ENCODE data around the gene SAT1.

The SAT1 gene

DNA sequence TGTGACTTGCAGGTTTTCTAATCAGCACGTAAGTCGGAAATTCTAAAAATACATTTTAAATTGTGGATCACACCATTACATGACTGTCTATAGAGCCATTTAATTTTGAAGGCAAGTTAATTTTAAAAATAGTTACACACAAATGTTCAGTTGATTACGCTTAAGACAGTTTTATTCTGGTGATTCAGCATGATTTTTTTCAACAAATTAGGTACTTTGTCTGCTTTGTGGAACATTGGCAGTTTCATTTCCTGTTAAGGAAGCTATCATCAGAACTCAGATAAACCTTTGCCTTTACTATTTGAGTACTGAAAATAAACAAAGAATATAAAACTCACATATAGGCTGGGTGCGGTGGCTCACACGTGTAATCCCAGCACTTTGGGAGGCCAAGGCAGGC lies 19.5 kb downstream of the SAT1 start:
- no peak overlapping the region for H3K4me3 Mint-ChIP-seq
- DNase-seq (ENCODE audit: low spot score in 2 of 2): no peak
- H3K27me3 Mint-ChIP-seq: no peaks in the 10 kb centered on the region
- H3K27ac Mint-ChIP-seq (ENCODE audit: low read depth): no peak overlapping the region
- no peaks in the 10 kb centered on the region for H3K9me3 Mint-ChIP-seq
- no peak for ATAC-seq (replicated peaks; ENCODE audit: extremely low read depth, poor library complexity, severe bottlenecking)
- H3K36me3 Mint-ChIP-seq (ENCODE audit: insufficient read depth): peaks cover 1% of the 10 kb centered on the region
- no peaks in the 10 kb centered on the region for H3K4me1 Mint-ChIP-seq

DNA sequence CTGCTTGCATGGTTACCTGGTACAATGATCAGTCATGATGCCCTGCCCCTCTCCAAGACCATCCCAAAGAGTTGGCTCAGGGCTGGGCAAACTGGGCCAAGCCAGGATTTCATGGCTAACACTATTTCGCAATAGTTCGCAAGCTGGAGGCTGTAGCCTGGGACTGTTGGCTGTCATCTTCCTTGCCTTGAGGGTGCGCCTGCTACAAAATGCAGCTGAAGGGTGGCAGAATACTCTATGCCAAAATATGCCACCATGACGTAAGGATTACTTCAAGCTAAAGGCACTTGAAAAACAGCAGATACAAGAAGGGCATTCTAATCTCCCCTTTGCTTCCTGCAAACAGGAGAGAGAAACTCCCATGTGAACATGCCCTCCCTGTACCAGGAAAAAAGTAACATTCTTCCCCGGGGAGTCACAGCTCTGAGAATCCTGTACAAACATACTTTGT lies 21.0 kb downstream of the SAT1 start:
- H3K4me3 Mint-ChIP-seq: no peak overlapping the region
- peaks cover 1% of the 10 kb centered on the region for H3K36me3 Mint-ChIP-seq (ENCODE audit: insufficient read depth)
- ATAC-seq (replicated peaks; ENCODE audit: extremely low read depth, poor library complexity, severe bottlenecking): no peak
- no peak for DNase-seq (ENCODE audit: low spot score in 2 of 2)
- no peaks in the 10 kb centered on the region for H3K9me3 Mint-ChIP-seq
- no peaks in the 10 kb centered on the region for H3K4me1 Mint-ChIP-seq
- H3K27me3 Mint-ChIP-seq: no peaks in the 10 kb centered on the region
- no peak overlapping the region for H3K27ac Mint-ChIP-seq (ENCODE audit: low read depth)

DNA sequence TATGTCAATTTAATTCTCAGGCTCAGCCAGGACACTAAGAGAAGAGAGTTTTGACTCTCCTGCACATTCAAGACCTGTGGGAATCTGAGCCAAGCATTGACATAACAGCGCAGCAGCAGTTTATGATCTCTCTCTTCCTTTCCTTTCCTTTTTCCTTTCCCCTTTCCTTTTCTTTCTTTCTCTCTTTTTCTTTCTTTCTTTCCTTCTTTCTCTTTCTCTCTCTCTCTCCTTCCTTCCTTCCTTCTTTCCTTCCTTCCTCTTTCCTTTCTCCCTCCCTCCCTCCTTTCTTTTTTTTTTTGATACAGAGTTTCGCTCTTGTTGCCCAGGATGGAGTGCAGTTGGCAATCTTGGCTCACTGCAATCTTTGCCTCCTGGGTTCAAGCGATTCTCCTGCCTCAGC lies 21.6 kb downstream of the SAT1 start:
- DNase-seq (ENCODE audit: low spot score in 2 of 2) (no peak), ATAC-seq (replicated peaks; ENCODE audit: extremely low read depth, poor library complexity, severe bottlenecking) (no peak)
- Mint-ChIP-seq H3K27me3 (no peaks in the 10 kb centered on the region), H3K9me3 (no peaks in the 10 kb centered on the region), H3K4me3 (no peak overlapping the region), H3K36me3 (ENCODE audit: insufficient read depth) (peaks cover 1% of the 10 kb centered on the region), H3K4me1 (no peaks in the 10 kb centered on the region), H3K27ac (ENCODE audit: low read depth) (no peak overlapping the region)

DNA sequence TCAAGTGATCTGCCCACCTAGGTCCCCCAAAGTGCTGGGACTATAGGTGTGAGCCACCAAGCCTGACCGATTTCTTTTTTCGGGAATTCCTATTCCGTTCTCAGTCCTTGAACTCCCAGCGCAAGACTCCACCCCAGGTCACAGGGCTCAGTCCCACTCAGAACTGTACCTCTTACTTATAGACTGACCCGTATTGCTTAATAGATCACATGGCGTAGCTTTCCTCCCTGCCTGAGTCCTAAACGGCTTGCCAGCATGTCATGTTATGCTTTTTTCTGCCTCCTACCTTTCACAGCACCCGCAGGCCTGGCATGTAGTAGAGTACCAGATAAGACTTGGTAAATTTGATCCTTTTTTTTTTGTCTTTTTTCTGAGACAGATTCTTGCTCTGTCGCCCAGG lies 22.4 kb downstream of the SAT1 start:
- Mint-ChIP-seq H3K36me3 (ENCODE audit: insufficient read depth) (peaks cover 1% of the 10 kb centered on the region), H3K27me3 (no peaks in the 10 kb centered on the region), H3K4me1 (no peaks in the 10 kb centered on the region), H3K27ac (ENCODE audit: low read depth) (no peak overlapping the region), H3K9me3 (no peaks in the 10 kb centered on the region), H3K4me3 (no peak overlapping the region)
- DNase-seq (ENCODE audit: low spot score in 2 of 2) (no peak), ATAC-seq (replicated peaks; ENCODE audit: extremely low read depth, poor library complexity, severe bottlenecking) (no peak)

DNA sequence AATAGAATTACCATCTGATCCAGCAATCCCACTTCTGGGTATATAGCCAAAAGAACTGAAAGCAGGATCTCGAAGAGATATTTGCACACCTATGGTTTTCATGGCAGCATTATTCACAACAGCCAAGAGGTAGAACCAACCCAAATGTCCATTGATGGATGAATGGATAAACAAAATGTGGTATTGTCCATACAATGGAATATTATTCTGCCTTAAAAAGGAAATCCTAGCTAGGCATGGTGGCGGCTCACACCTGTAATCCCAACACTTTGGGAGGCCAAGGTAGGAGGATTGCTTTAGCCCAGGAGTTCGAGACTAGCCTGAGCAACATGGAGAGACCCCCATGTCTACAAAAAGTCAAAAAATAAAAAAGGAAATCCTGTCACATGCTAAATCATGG lies 27.3 kb downstream of the SAT1 start:
- Mint-ChIP-seq H3K4me3 (no peak overlapping the region), H3K4me1 (no peaks in the 10 kb centered on the region), H3K27ac (ENCODE audit: low read depth) (no peak overlapping the region), H3K36me3 (ENCODE audit: insufficient read depth) (peaks cover 1% of the 10 kb centered on the region), H3K27me3 (no peaks in the 10 kb centered on the region), H3K9me3 (no peaks in the 10 kb centered on the region)
- ATAC-seq (replicated peaks; ENCODE audit: extremely low read depth, poor library complexity, severe bottlenecking) (no peak), DNase-seq (ENCODE audit: low spot score in 2 of 2) (no peak)

DNA sequence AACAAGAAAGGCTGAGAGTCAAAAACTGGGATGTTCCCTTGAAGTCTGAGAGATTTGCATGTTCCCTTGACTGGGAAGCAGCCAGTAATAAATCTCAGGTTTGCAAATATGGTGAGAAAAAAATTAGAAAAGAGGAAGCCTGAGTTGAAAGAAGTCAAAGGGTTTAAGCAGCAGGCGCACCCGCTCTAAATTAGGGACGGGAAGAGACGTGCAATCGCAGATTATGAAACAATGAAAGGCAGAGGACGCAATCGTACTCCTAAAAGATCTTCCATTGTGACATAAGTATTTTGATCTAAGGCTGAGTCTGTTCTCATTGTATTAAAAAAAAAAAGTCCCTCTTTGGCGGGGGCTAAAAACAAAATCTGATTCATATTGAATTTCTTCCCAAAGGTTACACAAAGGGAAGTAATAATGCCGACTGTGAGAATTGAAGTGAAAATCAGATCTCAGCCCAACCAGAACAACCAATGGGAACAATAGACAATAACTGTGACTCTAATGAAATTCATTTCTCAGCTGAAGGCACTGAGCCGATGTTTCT lies 28.2 kb downstream of the SAT1 start:
- Mint-ChIP-seq H3K4me3 (no peak overlapping the region), H3K27me3 (no peaks in the 10 kb centered on the region), H3K9me3 (no peaks in the 10 kb centered on the region), H3K36me3 (ENCODE audit: insufficient read depth) (no peaks in the 10 kb centered on the region), H3K27ac (ENCODE audit: low read depth) (no peak overlapping the region), H3K4me1 (no peaks in the 10 kb centered on the region)
- no peak for DNase-seq (ENCODE audit: low spot score in 2 of 2)
- ATAC-seq (replicated peaks; ENCODE audit: extremely low read depth, poor library complexity, severe bottlenecking): no peak

DNA sequence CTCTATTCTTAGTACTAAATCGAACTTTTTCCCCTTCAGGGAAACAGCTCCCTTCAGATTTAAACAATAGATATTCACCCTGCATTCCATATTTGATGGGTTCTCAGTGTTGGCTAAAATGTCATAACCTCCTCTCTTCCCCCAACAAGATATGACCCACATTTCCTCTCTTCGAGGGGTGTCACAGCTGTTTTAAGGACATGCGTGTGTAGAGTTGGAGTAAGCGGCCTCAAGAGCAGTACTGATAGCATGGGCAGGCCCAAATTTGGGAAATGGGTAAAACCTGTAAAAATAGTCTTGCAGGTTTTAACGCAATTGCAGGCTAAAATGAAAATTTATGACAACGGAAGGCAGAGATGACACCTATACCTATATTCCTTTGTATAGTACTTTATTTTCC lies 28.7 kb downstream of the SAT1 start:
- Mint-ChIP-seq H3K27ac (ENCODE audit: low read depth) (no peak overlapping the region), H3K36me3 (ENCODE audit: insufficient read depth) (no peaks in the 10 kb centered on the region), H3K9me3 (no peaks in the 10 kb centered on the region), H3K4me3 (no peak overlapping the region), H3K4me1 (no peaks in the 10 kb centered on the region), H3K27me3 (no peaks in the 10 kb centered on the region)
- no peak for DNase-seq (ENCODE audit: low spot score in 2 of 2)
- no peak for ATAC-seq (replicated peaks; ENCODE audit: extremely low read depth, poor library complexity, severe bottlenecking)

DNA sequence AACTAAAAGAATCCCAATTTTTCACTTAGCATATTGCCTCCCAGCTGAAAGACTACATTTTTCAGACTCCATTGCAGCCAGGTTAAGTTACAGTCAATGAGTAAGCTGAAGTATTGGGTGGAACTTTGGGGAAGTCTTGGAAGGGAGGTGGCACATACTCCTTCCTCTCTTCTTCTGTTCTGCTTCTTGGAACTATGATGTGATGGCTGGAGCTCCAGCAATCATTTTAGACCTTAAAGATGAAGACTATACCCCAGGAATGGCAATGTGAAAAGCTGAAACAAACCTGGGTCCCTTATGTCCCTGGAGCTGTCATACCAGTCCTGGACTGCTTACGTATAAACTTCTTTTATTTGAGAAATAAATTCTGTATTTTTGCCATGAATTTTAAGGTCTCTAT lies 30.8 kb downstream of the SAT1 start:
- no peaks in the 10 kb centered on the region for H3K36me3 Mint-ChIP-seq (ENCODE audit: insufficient read depth)
- no peaks in the 10 kb centered on the region for H3K4me1 Mint-ChIP-seq
- no peaks in the 10 kb centered on the region for H3K27me3 Mint-ChIP-seq
- ATAC-seq (replicated peaks; ENCODE audit: extremely low read depth, poor library complexity, severe bottlenecking): no peak
- H3K9me3 Mint-ChIP-seq: no peaks in the 10 kb centered on the region
- no peak overlapping the region for H3K4me3 Mint-ChIP-seq
- no peak overlapping the region for H3K27ac Mint-ChIP-seq (ENCODE audit: low read depth)
- no peak for DNase-seq (ENCODE audit: low spot score in 2 of 2)

DNA sequence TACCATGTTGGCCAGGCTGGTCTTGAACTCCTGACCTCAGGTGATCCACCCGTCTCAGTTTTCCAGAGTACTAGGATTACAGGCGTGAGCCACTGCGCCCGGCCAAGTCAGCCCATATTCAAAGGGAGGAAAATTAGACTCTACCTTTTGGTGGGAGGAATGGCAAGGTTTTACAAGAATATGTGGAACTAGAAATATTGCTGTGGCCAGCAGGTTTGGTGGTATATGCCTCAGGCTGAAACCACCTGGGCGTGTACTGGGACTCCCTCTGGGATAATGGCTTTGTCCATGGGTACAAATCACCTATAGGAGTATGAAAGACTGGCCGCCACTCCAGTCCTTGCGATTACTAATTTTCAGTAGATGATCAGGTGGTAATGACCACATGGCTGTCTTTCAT lies 32.4 kb downstream of the SAT1 start:
- Mint-ChIP-seq H3K36me3 (ENCODE audit: insufficient read depth) (no peaks in the 10 kb centered on the region), H3K27ac (ENCODE audit: low read depth) (no peak overlapping the region), H3K4me1 (no peaks in the 10 kb centered on the region), H3K27me3 (no peaks in the 10 kb centered on the region), H3K4me3 (no peak overlapping the region), H3K9me3 (no peaks in the 10 kb centered on the region)
- ATAC-seq (replicated peaks; ENCODE audit: extremely low read depth, poor library complexity, severe bottlenecking): no peak
- DNase-seq (ENCODE audit: low spot score in 2 of 2): no peak

DNA sequence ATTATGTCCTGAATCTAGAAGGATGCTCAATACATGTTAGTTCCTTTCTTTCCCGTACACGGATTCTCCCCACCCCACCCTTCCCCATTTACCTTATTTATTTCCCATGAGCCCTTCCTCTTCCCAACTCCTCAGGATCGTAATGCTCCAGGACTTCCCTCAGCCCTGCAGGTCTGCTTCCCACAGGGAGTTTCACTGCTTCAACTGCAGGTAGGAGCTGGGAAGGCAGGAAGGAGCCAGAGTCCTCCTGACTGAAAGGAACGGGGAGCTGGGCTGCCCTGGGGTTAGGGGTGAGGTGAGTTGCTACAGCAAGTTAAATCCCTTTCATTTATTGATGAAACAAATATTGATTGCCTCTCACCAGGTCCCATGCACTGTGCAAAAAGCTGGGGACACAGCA lies 33.2 kb downstream of the SAT1 start:
- no peaks in the 10 kb centered on the region for H3K27me3 Mint-ChIP-seq
- H3K4me3 Mint-ChIP-seq: no peak overlapping the region
- no peaks in the 10 kb centered on the region for H3K4me1 Mint-ChIP-seq
- ATAC-seq (replicated peaks; ENCODE audit: extremely low read depth, poor library complexity, severe bottlenecking): no peak
- H3K36me3 Mint-ChIP-seq (ENCODE audit: insufficient read depth): no peaks in the 10 kb centered on the region
- no peak overlapping the region for H3K27ac Mint-ChIP-seq (ENCODE audit: low read depth)
- DNase-seq (ENCODE audit: low spot score in 2 of 2): no peak
- no peaks in the 10 kb centered on the region for H3K9me3 Mint-ChIP-seq

DNA sequence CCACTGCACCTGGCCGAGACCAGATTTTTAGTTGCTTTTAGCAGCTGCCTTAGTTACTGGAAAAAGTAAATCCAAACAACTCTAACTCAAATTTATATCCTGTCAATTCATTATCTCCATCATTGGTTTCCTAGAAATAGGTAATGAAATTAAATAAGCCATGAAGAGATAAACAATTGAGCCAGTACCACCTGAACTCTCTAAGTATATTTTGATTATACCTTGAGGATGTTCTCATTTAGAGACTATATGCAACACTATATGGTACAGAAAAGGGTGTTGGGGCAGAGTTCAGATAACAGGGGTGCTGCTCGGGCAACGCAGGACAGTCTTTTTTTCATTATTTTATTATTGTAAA lies 35.0 kb downstream of the SAT1 start:
- Mint-ChIP-seq H3K4me3 (no peak overlapping the region), H3K9me3 (no peaks in the 10 kb centered on the region), H3K27me3 (no peaks in the 10 kb centered on the region), H3K36me3 (ENCODE audit: insufficient read depth) (no peaks in the 10 kb centered on the region), H3K4me1 (no peaks in the 10 kb centered on the region), H3K27ac (ENCODE audit: low read depth) (no peak overlapping the region)
- ATAC-seq (replicated peaks; ENCODE audit: extremely low read depth, poor library complexity, severe bottlenecking) (no peak), DNase-seq (ENCODE audit: low spot score in 2 of 2) (no peak)

DNA sequence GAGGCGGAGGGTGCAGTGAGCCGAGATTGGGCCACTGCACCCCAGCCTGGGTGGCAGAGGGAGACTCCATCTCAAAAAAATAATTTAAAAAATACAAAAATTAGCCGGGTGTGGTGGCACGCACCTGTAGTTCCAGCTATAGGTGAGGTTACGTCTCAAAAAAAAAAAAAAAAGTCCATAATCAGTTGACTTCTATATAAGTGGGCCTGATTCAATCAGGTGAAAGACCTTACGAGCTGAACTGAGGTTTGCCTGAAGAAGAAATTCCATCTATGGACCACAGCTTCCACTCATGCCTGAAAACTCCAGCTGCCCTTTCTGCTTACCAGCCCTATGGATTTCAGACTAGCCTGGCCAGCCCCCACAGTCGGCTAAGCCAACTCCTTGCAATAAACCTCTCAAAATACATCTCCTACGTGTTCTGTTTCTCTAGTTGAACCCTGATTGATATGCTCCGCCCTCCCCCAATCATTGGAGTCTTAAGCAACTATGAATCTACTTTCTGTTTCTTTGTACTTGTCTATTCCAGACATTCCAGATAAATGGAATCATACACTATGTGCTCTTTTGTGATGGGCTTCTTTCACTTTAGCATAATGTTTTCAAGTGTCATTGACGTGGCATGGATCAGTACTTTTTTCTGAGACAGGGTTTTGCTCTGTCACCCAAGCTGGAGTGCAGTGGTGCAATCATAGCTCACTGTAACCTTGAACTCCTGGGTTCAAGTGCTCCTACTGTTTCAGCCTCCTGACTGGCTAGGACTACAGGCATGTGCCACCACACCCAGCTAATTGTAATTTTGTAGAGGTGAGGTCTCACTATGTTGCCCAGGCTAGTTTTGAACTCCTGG lies 36.6 kb downstream of the SAT1 start:
- Mint-ChIP-seq H3K27ac (ENCODE audit: low read depth) (no peak overlapping the region), H3K36me3 (ENCODE audit: insufficient read depth) (no peaks in the 10 kb centered on the region), H3K4me3 (no peak overlapping the region), H3K4me1 (no peaks in the 10 kb centered on the region), H3K9me3 (no peaks in the 10 kb centered on the region), H3K27me3 (no peaks in the 10 kb centered on the region)
- DNase-seq (ENCODE audit: low spot score in 2 of 2) (no peak), ATAC-seq (replicated peaks; ENCODE audit: extremely low read depth, poor library complexity, severe bottlenecking) (no peak)

DNA sequence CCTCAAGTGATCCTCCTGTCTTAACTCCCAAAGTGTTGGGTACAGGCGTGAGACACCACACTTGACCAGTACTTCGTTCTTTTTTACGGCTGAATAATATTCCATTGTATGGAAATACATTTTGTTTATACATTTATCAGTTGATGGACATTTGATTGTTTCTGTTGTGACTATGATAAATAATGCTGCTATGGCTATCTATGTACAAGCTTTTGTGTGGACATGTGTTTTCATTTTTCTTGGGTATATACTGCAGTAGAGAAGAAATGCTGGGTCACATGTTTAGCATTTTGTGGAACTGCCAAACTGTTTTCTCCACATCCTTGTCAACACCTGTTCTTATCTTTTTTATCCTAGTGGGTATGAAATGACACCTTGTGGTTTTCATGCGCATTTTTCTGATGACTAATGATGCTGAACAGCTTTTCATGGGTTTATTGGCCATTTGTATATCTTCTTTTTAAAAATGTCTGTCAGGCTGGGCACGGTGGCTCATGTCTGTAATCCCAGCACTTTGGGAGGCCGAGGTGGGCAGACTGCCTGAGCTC lies 37.3 kb downstream of the SAT1 start:
- DNase-seq (ENCODE audit: low spot score in 2 of 2) (no peak), ATAC-seq (replicated peaks; ENCODE audit: extremely low read depth, poor library complexity, severe bottlenecking) (no peak)
- Mint-ChIP-seq H3K9me3 (no peaks in the 10 kb centered on the region), H3K4me1 (no peaks in the 10 kb centered on the region), H3K4me3 (no peak overlapping the region), H3K36me3 (ENCODE audit: insufficient read depth) (no peaks in the 10 kb centered on the region), H3K27ac (ENCODE audit: low read depth) (no peak overlapping the region), H3K27me3 (no peaks in the 10 kb centered on the region)
